Measurements from ENCODE around the gene COL18A1. TPM values are rescaled to one million over a fixed set of nuclear protein-coding genes. Genes with fewer than 3 reads are reported as not detected.
"Not testable (repeated sequence)": the region's sequence is repeated elsewhere in the genome, so short reads cannot be mapped to it uniquely, and the experiment has no call there.

COL18A1 gene
- total and polyA plus RNA-seq, 5 donors from 2014 or later, result 0.29 to 2.7 (median 1.3) TPM

- Mint-ChIP-seq H3K27ac (no peak overlapping the region), H3K36me3 (no peaks in the 10 kb centered on the region), H3K27me3 (no peaks in the 10 kb centered on the region), H3K4me3 (peak overlapping the region; percentile 15 to 84 (median 34)), H3K9me3 (no peaks in the 10 kb centered on the region), H3K4me1 (peaks cover 0 to 11% (median 5%) of the 10 kb centered on the region in 4 donors)
- peaks cover 22% of the 10 kb centered on the region for H3K4me1 ChIP-seq (ENCODE audit: control insufficient read depth, insufficient read depth, low read length, poor library complexity, severe bottlenecking)
- no peak overlapping the region for H3K27ac ChIP-seq (ENCODE audit: insufficient read depth, low read length, poor library complexity, severe bottlenecking)
- H3K27me3 ChIP-seq (ENCODE audit: control insufficient read depth, insufficient read depth, low read length), result no peaks in the 10 kb centered on the region
- H3K4me3 ChIP-seq (ENCODE audit: low read depth, low read length), result no peak overlapping the region
- H3K36me3 ChIP-seq (ENCODE audit: control insufficient read depth, insufficient read depth, low read length), result no peaks in the 10 kb centered on the region
- DNase-seq (no peak), ATAC-seq (ENCODE audit: low read depth in 2 of 2) (no peak)
- no peaks in the 10 kb centered on the region for H3K9me3 ChIP-seq (ENCODE audit: control insufficient read depth in 2 of 2, low read length in 2 of 2)
These were observed 152.0 kb downstream of the COL18A1 start for GRCh38 chr21:45556645-45557615.

- Mint-ChIP-seq H3K4me1 (peaks cover 0 to 9% (median 5%) of the 10 kb centered on the region in 4 donors), H3K27ac (no peak overlapping the region), H3K36me3 (no peaks in the 10 kb centered on the region), H3K27me3 (no peaks in the 10 kb centered on the region), H3K4me3 (peak overlapping the region in 3 of 4 donors; percentile 38 to 47 (median 38)), H3K9me3 (peaks cover 0 to 3% (median 0%) of the 10 kb centered on the region in 7 donors)
- no peak overlapping the region for H3K4me3 ChIP-seq (ENCODE audit: low read depth, low read length)
- no peak overlapping the region for H3K27ac ChIP-seq (ENCODE audit: insufficient read depth, low read length, poor library complexity, severe bottlenecking)
- no peaks in the 10 kb centered on the region for H3K27me3 ChIP-seq (ENCODE audit: control insufficient read depth, insufficient read depth, low read length)
- DNase-seq (no peak), ATAC-seq (ENCODE audit: low read depth in 2 of 2) (no peak)
- H3K4me1 ChIP-seq (ENCODE audit: control insufficient read depth, insufficient read depth, low read length, poor library complexity, severe bottlenecking), result peaks cover 17% of the 10 kb centered on the region
- H3K9me3 ChIP-seq (ENCODE audit: control insufficient read depth in 2 of 2, low read length in 2 of 2), result no peaks in the 10 kb centered on the region
- H3K36me3 ChIP-seq (ENCODE audit: control insufficient read depth, insufficient read depth, low read length), result no peaks in the 10 kb centered on the region
These were observed 152.7 kb downstream of the COL18A1 start for GRCh38 chr21:45557616-45558043.

GRCh38 chr21:45558044-45558721, 153.2 kb downstream of the COL18A1 start:
- Histone ChIP-seq H3K27me3 (ENCODE audit: control insufficient read depth, insufficient read depth, low read length) (no peaks in the 10 kb centered on the region), H3K4me1 (ENCODE audit: control insufficient read depth, insufficient read depth, low read length, poor library complexity, severe bottlenecking) (peaks cover 12% of the 10 kb centered on the region), H3K27ac (ENCODE audit: insufficient read depth, low read length, poor library complexity, severe bottlenecking) (no peak overlapping the region), H3K4me3 (ENCODE audit: low read depth, low read length) (no peak overlapping the region), H3K36me3 (ENCODE audit: control insufficient read depth, insufficient read depth, low read length) (no peaks in the 10 kb centered on the region), H3K9me3 (ENCODE audit: control insufficient read depth in 2 of 2, low read length in 2 of 2) (no peaks in the 10 kb centered on the region)
- H3K36me3 Mint-ChIP-seq, result peaks cover 4% of the 10 kb centered on the region
- ATAC-seq (ENCODE audit: low read depth in 2 of 2) (no peak), DNase-seq (no peak)
- H3K9me3 Mint-ChIP-seq, result peaks cover 0 to 5% (median 0%) of the 10 kb centered on the region in 7 donors
- H3K27me3 Mint-ChIP-seq, result peaks cover 2% of the 10 kb centered on the region
- H3K4me3 Mint-ChIP-seq, result peak overlapping the region in 2 of 4 donors; percentile 44 to 47
- H3K27ac Mint-ChIP-seq, result no peak overlapping the region
- H3K4me1 Mint-ChIP-seq, result peaks cover 0 to 7% (median 4%) of the 10 kb centered on the region in 4 donors

GRCh38 chr21:45559216-45560105, 154.5 kb downstream of the COL18A1 start:
- no peaks in the 10 kb centered on the region for H3K9me3 ChIP-seq (ENCODE audit: control insufficient read depth in 2 of 2, low read length in 2 of 2)
- Mint-ChIP-seq H3K4me1 (peaks cover 0 to 5% (median 3%) of the 10 kb centered on the region in 4 donors), H3K36me3 (peaks cover 4% of the 10 kb centered on the region), H3K27me3 (peaks cover 8% of the 10 kb centered on the region), H3K9me3 (peaks cover 0 to 5% (median 0%) of the 10 kb centered on the region in 7 donors), H3K4me3 (no peak overlapping the region), H3K27ac (no peak overlapping the region)
- H3K36me3 ChIP-seq (ENCODE audit: control insufficient read depth, insufficient read depth, low read length), result no peaks in the 10 kb centered on the region
- peaks cover 9% of the 10 kb centered on the region for H3K4me1 ChIP-seq (ENCODE audit: control insufficient read depth, insufficient read depth, low read length, poor library complexity, severe bottlenecking)
- ATAC-seq (ENCODE audit: low read depth in 2 of 2) (no peak), DNase-seq (no peak)
- H3K4me3 ChIP-seq (ENCODE audit: low read depth, low read length), result no peak overlapping the region
- H3K27ac ChIP-seq (ENCODE audit: insufficient read depth, low read length, poor library complexity, severe bottlenecking), result no peak overlapping the region
- no peaks in the 10 kb centered on the region for H3K27me3 ChIP-seq (ENCODE audit: control insufficient read depth, insufficient read depth, low read length)

GRCh38 chr21:45560106-45561021, 155.4 kb downstream of the COL18A1 start:
- H3K36me3 Mint-ChIP-seq, result peaks cover 4% of the 10 kb centered on the region
- DNase-seq (no peak), ATAC-seq (ENCODE audit: low read depth in 2 of 2) (no peak)
- H3K4me3 Mint-ChIP-seq, result peak overlapping the region in 1 of 4 donors; percentile 16
- no peak overlapping the region for H3K27ac Mint-ChIP-seq
- Histone ChIP-seq H3K4me1 (ENCODE audit: control insufficient read depth, insufficient read depth, low read length, poor library complexity, severe bottlenecking) (peaks cover 6% of the 10 kb centered on the region), H3K4me3 (ENCODE audit: low read depth, low read length) (no peak overlapping the region), H3K27ac (ENCODE audit: insufficient read depth, low read length, poor library complexity, severe bottlenecking) (no peak overlapping the region), H3K27me3 (ENCODE audit: control insufficient read depth, insufficient read depth, low read length) (no peaks in the 10 kb centered on the region), H3K36me3 (ENCODE audit: control insufficient read depth, insufficient read depth, low read length) (no peaks in the 10 kb centered on the region), H3K9me3 (ENCODE audit: control insufficient read depth in 2 of 2, low read length in 2 of 2) (no peaks in the 10 kb centered on the region)
- H3K4me1 Mint-ChIP-seq, result no peaks in the 10 kb centered on the region
- H3K27me3 Mint-ChIP-seq, result peaks cover 8% of the 10 kb centered on the region
- H3K9me3 Mint-ChIP-seq, result peaks cover 0 to 5% (median 0%) of the 10 kb centered on the region in 7 donors

- DNase-seq; H3K4me1 ChIP-seq (ENCODE audit: control insufficient read depth, insufficient read depth, low read length, poor library complexity, severe bottlenecking); H3K9me3 Mint-ChIP-seq; H3K4me3 ChIP-seq (ENCODE audit: low read depth, low read length); H3K27me3 ChIP-seq (ENCODE audit: control insufficient read depth, insufficient read depth, low read length); H3K27ac Mint-ChIP-seq; H3K36me3 ChIP-seq (ENCODE audit: control insufficient read depth, insufficient read depth, low read length); ATAC-seq (ENCODE audit: low read depth in 2 of 2); H3K4me3 Mint-ChIP-seq; H3K4me1 Mint-ChIP-seq; H3K9me3 ChIP-seq (ENCODE audit: control insufficient read depth in 2 of 2, low read length in 2 of 2); H3K27me3 Mint-ChIP-seq; H3K36me3 Mint-ChIP-seq; H3K27ac ChIP-seq (ENCODE audit: insufficient read depth, low read length, poor library complexity, severe bottlenecking): not testable (repeated sequence)
These were observed 156.3 kb downstream of the COL18A1 start for GRCh38 chr21:45561241-45561640.
